Measurements from ENCODE around the gene PIK3CA.
"Not testable (repeated sequence)": the region's sequence is repeated elsewhere in the genome, so short reads cannot be mapped to it uniquely, and the experiment has no call there.

Gene PIK3CA

GRCh38 chr3:179269152-179269707 lies 121.1 kb downstream of the PIK3CA start:
- Histone ChIP-seq H3K9me3 (ENCODE audit: control insufficient read depth in 1 of 2, low read length in 2 of 2) (no peaks in the 10 kb centered on the region), H3K4me3 (ENCODE audit: low read depth in 1 of 2, low read length in 2 of 2) (no peak overlapping the region), H3K36me3 (ENCODE audit: control insufficient read depth in 1 of 2, insufficient read depth in 2 of 2, low read length in 2 of 2) (no peaks in the 10 kb centered on the region), H3K4me1 (ENCODE audit: control insufficient read depth in 1 of 2, insufficient read depth in 2 of 2, low read length in 2 of 2) (peaks cover 0 to 6% of the 10 kb centered on the region in 2 donors), H3K9ac (ENCODE audit: low read depth in 1 of 2, low read length in 2 of 2) (no peak overlapping the region), H3K27me3 (ENCODE audit: control insufficient read depth in 1 of 2, insufficient read depth in 2 of 2, low read length in 2 of 2) (no peaks in the 10 kb centered on the region), H3K27ac (ENCODE audit: low read depth, low read length) (no peak overlapping the region)

DNA sequence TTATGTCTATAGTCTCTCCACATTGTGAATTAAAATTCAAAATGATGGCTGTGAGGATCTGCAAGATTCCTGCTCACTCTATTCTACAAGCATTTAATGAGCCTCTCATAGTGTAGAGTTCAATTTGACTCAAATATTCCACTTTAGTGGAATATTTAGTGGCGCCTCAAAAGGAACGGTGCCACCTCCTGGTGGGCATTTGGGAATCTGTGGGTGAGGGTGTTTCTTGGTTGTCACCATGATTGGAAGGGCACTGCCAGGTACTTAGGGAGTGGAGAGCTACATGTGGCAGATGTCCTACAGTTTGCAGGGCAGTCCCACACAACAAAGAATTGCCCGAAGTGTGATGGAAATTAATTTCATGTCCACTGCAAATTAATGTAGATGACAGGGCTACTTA lies 124.2 kb downstream of the PIK3CA start:
- Histone ChIP-seq H3K4me1 (ENCODE audit: control insufficient read depth in 1 of 2, insufficient read depth in 2 of 2, low read length in 2 of 2) (peaks cover 0 to 6% of the 10 kb centered on the region in 2 donors), H3K27ac (ENCODE audit: low read depth, low read length) (no peak overlapping the region), H3K4me3 (ENCODE audit: low read depth in 1 of 2, low read length in 2 of 2) (no peak overlapping the region), H3K9ac (ENCODE audit: low read depth in 1 of 2, low read length in 2 of 2) (no peak overlapping the region), H3K36me3 (ENCODE audit: control insufficient read depth in 1 of 2, insufficient read depth in 2 of 2, low read length in 2 of 2) (no peaks in the 10 kb centered on the region), H3K27me3 (ENCODE audit: control insufficient read depth in 1 of 2, insufficient read depth in 2 of 2, low read length in 2 of 2) (no peaks in the 10 kb centered on the region), H3K9me3 (ENCODE audit: control insufficient read depth in 1 of 2, low read length in 2 of 2) (no peaks in the 10 kb centered on the region)

DNA sequence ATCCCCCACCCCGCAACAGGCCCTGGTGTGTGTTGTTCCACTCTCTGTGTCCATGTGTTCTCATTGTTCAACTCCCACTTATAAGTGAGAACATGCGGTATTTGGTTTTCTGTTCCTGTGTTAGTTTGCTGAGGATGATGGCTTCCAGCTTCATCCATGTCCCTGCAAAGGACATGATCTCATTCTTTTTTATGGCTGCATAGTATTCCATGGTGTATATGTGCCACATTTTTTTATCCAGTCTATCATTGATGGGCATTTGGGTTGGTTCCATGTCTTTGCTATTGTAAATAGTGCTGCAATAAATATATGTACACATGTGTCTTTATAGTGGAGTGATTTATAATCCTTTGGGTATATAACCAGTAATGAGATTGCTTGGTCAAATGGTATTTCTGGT lies 126.3 kb downstream of the PIK3CA start:
- H3K9me3 ChIP-seq (ENCODE audit: control insufficient read depth in 1 of 2, low read length in 2 of 2); H3K9ac ChIP-seq (ENCODE audit: low read depth in 1 of 2, low read length in 2 of 2); H3K36me3 ChIP-seq (ENCODE audit: control insufficient read depth in 1 of 2, insufficient read depth in 2 of 2, low read length in 2 of 2); H3K4me1 ChIP-seq (ENCODE audit: control insufficient read depth in 1 of 2, insufficient read depth in 2 of 2, low read length in 2 of 2); H3K4me3 ChIP-seq (ENCODE audit: low read depth in 1 of 2, low read length in 2 of 2); H3K27me3 ChIP-seq (ENCODE audit: control insufficient read depth in 1 of 2, insufficient read depth in 2 of 2, low read length in 2 of 2); H3K27ac ChIP-seq (ENCODE audit: low read depth, low read length): not testable (repeated sequence)

- Histone ChIP-seq H3K9me3 (ENCODE audit: control insufficient read depth in 1 of 2, low read length in 2 of 2) (no peaks in the 10 kb centered on the region), H3K27me3 (ENCODE audit: control insufficient read depth in 1 of 2, insufficient read depth in 2 of 2, low read length in 2 of 2) (no peaks in the 10 kb centered on the region), H3K36me3 (ENCODE audit: control insufficient read depth in 1 of 2, insufficient read depth in 2 of 2, low read length in 2 of 2) (no peaks in the 10 kb centered on the region), H3K4me3 (ENCODE audit: low read depth in 1 of 2, low read length in 2 of 2) (no peak overlapping the region), H3K4me1 (ENCODE audit: control insufficient read depth in 1 of 2, insufficient read depth in 2 of 2, low read length in 2 of 2) (no peaks in the 10 kb centered on the region), H3K9ac (ENCODE audit: low read depth in 1 of 2, low read length in 2 of 2) (no peak overlapping the region), H3K27ac (ENCODE audit: low read depth, low read length) (no peak overlapping the region)
These were observed 127.8 kb downstream of the PIK3CA start for GRCh38 chr3:179276001-179276400.

DNA sequence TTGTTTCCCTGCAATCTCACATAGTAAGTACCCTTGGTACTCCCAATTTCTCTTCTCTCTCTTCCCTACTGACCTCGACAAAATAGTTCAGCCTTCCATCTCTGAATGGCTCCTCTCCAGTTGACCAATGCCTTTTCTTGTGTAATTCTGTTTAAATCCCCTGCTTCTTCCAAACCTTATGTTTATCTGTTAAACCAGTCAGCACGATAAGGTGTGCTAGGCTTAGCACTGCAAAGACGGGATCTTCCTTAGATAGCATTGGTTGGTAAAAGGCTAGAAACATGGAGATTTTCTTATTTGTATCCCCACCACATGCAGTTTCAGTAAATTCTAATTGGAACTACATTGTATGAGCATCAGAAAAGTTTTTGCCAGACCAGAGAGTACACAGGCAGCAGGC lies 128.6 kb downstream of the PIK3CA start:
- Histone ChIP-seq H3K4me3 (ENCODE audit: low read depth in 1 of 2, low read length in 2 of 2) (no peak overlapping the region), H3K9ac (ENCODE audit: low read depth in 1 of 2, low read length in 2 of 2) (no peak overlapping the region), H3K4me1 (ENCODE audit: control insufficient read depth in 1 of 2, insufficient read depth in 2 of 2, low read length in 2 of 2) (no peaks in the 10 kb centered on the region), H3K27ac (ENCODE audit: low read depth, low read length) (no peak overlapping the region), H3K27me3 (ENCODE audit: control insufficient read depth in 1 of 2, insufficient read depth in 2 of 2, low read length in 2 of 2) (no peaks in the 10 kb centered on the region), H3K9me3 (ENCODE audit: control insufficient read depth in 1 of 2, low read length in 2 of 2) (no peaks in the 10 kb centered on the region), H3K36me3 (ENCODE audit: control insufficient read depth in 1 of 2, insufficient read depth in 2 of 2, low read length in 2 of 2) (no peaks in the 10 kb centered on the region)

DNA sequence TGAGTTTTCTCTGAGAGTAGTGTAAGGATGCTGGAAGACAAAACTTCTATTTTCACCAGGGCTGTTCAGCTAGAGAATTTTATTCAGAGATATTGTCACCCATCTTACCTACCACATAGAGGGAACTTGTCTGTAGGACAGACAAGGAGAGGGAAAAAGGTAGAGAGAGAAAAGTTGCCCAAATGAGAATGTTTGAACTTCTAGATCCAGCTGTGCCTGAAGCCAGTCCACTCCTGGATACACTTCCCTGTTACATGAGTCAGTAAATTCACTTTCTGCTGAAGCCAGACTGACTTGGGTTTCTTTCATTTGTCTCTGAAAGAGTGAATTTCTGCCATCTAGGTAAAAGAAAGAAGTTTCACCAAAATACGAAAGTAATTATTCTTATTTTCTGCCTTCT lies 130.0 kb downstream of the PIK3CA start:
- no peak overlapping the region for H3K9ac ChIP-seq (ENCODE audit: low read depth in 1 of 2, low read length in 2 of 2)
- no peaks in the 10 kb centered on the region for H3K9me3 ChIP-seq (ENCODE audit: control insufficient read depth in 1 of 2, low read length in 2 of 2)
- no peaks in the 10 kb centered on the region for H3K4me1 ChIP-seq (ENCODE audit: control insufficient read depth in 1 of 2, insufficient read depth in 2 of 2, low read length in 2 of 2)
- H3K36me3 ChIP-seq (ENCODE audit: control insufficient read depth in 1 of 2, insufficient read depth in 2 of 2, low read length in 2 of 2) = no peaks in the 10 kb centered on the region
- H3K27me3 ChIP-seq (ENCODE audit: control insufficient read depth in 1 of 2, insufficient read depth in 2 of 2, low read length in 2 of 2) = no peaks in the 10 kb centered on the region
- H3K4me3 ChIP-seq (ENCODE audit: low read depth in 1 of 2, low read length in 2 of 2) = no peak overlapping the region
- no peak overlapping the region for H3K27ac ChIP-seq (ENCODE audit: low read depth, low read length)

DNA sequence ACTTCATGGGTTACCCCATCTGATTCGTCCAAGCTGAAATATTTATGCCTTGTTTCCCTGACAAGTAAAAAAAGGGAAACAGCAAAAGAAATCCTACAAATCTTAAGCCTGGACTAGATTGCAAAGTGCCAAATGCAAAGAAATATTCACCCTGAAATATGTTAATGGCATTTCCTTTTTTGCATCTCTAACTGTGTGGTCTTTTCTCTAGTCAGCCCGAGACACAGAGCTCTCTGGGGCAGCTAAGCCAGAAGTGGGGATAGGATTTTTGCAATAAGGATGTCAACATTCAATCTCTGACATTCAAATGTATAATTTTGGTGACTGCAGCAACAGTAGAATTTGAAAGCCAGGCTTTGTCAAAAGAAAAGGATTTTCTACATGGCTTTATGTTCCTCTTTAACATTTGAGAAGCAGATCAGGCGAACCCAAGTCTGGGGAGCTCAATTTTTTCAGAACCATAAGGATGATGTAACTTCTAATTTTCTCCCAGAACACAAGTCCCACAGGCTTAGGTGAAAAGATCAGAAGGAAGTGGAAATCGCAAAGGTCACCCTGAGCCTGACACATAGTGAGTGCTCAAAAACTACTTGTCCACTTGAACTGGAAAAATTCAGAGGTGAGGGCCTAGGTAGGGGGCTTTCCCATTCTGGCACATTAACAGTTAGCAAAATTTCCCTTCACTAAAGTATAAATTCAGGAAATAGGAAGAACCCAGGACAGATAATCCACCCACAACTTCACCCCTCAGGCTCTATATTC lies 131.0 kb downstream of the PIK3CA start:
- Histone ChIP-seq H3K9me3 (ENCODE audit: control insufficient read depth in 1 of 2, low read length in 2 of 2) (no peaks in the 10 kb centered on the region), H3K4me1 (ENCODE audit: control insufficient read depth in 1 of 2, insufficient read depth in 2 of 2, low read length in 2 of 2) (no peaks in the 10 kb centered on the region), H3K4me3 (ENCODE audit: low read depth in 1 of 2, low read length in 2 of 2) (no peak overlapping the region), H3K27me3 (ENCODE audit: control insufficient read depth in 1 of 2, insufficient read depth in 2 of 2, low read length in 2 of 2) (no peaks in the 10 kb centered on the region), H3K27ac (ENCODE audit: low read depth, low read length) (no peak overlapping the region), H3K9ac (ENCODE audit: low read depth in 1 of 2, low read length in 2 of 2) (no peak overlapping the region), H3K36me3 (ENCODE audit: control insufficient read depth in 1 of 2, insufficient read depth in 2 of 2, low read length in 2 of 2) (no peaks in the 10 kb centered on the region)

DNA sequence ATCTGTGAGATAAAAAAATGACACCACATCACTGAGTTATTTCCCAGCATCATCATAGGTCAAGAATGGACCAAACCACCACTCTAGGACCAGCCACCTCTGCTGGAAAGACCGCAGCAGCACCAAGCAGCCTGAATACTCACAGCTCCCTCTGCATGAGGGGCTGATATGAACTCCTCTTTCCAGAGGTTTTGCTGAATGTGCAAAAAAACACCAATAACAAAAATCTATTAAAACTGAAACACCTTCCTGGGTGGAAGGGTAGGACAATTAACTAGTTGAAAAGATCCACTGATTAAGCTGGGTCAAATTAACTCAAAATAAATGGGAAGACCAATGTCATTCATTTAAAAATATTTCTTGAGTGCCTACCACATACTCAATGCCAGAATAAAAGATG lies 131.7 kb downstream of the PIK3CA start:
- Histone ChIP-seq H3K4me3 (ENCODE audit: low read depth in 1 of 2, low read length in 2 of 2) (no peak overlapping the region), H3K9ac (ENCODE audit: low read depth in 1 of 2, low read length in 2 of 2) (no peak overlapping the region)

DNA sequence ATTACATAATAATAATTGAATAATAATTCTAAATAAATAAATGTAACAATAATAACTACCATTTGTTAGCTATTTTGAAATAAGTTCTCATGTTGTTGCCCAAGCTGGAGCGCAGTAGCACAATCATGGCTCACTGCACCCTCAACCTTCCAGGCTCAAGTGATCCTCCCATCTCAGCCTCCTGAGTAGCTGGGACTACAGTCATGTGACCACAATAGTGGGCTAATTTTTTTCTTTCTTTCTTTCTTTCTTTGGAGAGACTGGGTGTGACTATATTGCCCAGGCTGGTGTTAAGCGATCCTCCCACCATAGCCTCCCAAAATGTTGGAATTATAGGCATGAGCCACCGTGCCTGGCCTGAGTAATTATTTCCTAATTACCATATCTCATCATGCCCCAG lies 133.7 kb downstream of the PIK3CA start:
- no peaks in the 10 kb centered on the region for H3K4me1 ChIP-seq (ENCODE audit: control insufficient read depth in 1 of 2, insufficient read depth in 2 of 2, low read length in 2 of 2)
- H3K4me3 ChIP-seq (ENCODE audit: low read depth in 1 of 2, low read length in 2 of 2) = no peak overlapping the region
- no peaks in the 10 kb centered on the region for H3K9me3 ChIP-seq (ENCODE audit: control insufficient read depth in 1 of 2, low read length in 2 of 2)
- H3K36me3 ChIP-seq (ENCODE audit: control insufficient read depth in 1 of 2, insufficient read depth in 2 of 2, low read length in 2 of 2) = no peaks in the 10 kb centered on the region
- no peak overlapping the region for H3K9ac ChIP-seq (ENCODE audit: low read depth in 1 of 2, low read length in 2 of 2)
- H3K27me3 ChIP-seq (ENCODE audit: control insufficient read depth in 1 of 2, insufficient read depth in 2 of 2, low read length in 2 of 2) = no peaks in the 10 kb centered on the region
- no peak overlapping the region for H3K27ac ChIP-seq (ENCODE audit: low read depth, low read length)

More for the DNA sequence above, 131.7 kb downstream of the PIK3CA start:
- Histone ChIP-seq H3K36me3 (ENCODE audit: control insufficient read depth in 1 of 2, insufficient read depth in 2 of 2, low read length in 2 of 2) (no peaks in the 10 kb centered on the region), H3K9me3 (ENCODE audit: control insufficient read depth in 1 of 2, low read length in 2 of 2) (no peaks in the 10 kb centered on the region), H3K27me3 (ENCODE audit: control insufficient read depth in 1 of 2, insufficient read depth in 2 of 2, low read length in 2 of 2) (no peaks in the 10 kb centered on the region), H3K4me1 (ENCODE audit: control insufficient read depth in 1 of 2, insufficient read depth in 2 of 2, low read length in 2 of 2) (no peaks in the 10 kb centered on the region), H3K27ac (ENCODE audit: low read depth, low read length) (no peak overlapping the region)

- no peaks in the 10 kb centered on the region for H3K36me3 ChIP-seq (ENCODE audit: control insufficient read depth in 1 of 2, insufficient read depth in 2 of 2, low read length in 2 of 2)
- no peaks in the 10 kb centered on the region for H3K4me1 ChIP-seq (ENCODE audit: control insufficient read depth in 1 of 2, insufficient read depth in 2 of 2, low read length in 2 of 2)
- H3K27me3 ChIP-seq (ENCODE audit: control insufficient read depth in 1 of 2, insufficient read depth in 2 of 2, low read length in 2 of 2) = no peaks in the 10 kb centered on the region
- no peak overlapping the region for H3K4me3 ChIP-seq (ENCODE audit: low read depth in 1 of 2, low read length in 2 of 2)
- H3K9ac ChIP-seq (ENCODE audit: low read depth in 1 of 2, low read length in 2 of 2) = no peak overlapping the region
- no peaks in the 10 kb centered on the region for H3K9me3 ChIP-seq (ENCODE audit: control insufficient read depth in 1 of 2, low read length in 2 of 2)
- no peak overlapping the region for H3K27ac ChIP-seq (ENCODE audit: low read depth, low read length)
These were observed 138.2 kb downstream of the PIK3CA start for GRCh38 chr3:179286331-179286730.
